C4-2B (cell line): ENCODE data around the gene C2CD2.

Experiments used
- H3K27ac ChIP-seq: fragments of 450-650 bp; 2 replicates; pipeline ENCODE4 v1.5.1; 2017
- ZFX ChIP-seq: fragments of 450-650 bp; IDR thresholded peaks from 2 replicates; pipeline ENCODE4 v1.6.1; 2017
- TF ChIP-seq, protein P1 (sequence below): fragments of 450-650 bp; conservative IDR thresholded peaks from 2 replicates; pipeline ENCODE4 v1.5.1; 2017; ENCODE audit warnings: mild to moderate bottlenecking

C2CD2 gene

GRCh38 chr21:41928621-41929220 is 25.1 kb downstream of the C2CD2 start:
- TF ChIP-seq, protein P1, sequence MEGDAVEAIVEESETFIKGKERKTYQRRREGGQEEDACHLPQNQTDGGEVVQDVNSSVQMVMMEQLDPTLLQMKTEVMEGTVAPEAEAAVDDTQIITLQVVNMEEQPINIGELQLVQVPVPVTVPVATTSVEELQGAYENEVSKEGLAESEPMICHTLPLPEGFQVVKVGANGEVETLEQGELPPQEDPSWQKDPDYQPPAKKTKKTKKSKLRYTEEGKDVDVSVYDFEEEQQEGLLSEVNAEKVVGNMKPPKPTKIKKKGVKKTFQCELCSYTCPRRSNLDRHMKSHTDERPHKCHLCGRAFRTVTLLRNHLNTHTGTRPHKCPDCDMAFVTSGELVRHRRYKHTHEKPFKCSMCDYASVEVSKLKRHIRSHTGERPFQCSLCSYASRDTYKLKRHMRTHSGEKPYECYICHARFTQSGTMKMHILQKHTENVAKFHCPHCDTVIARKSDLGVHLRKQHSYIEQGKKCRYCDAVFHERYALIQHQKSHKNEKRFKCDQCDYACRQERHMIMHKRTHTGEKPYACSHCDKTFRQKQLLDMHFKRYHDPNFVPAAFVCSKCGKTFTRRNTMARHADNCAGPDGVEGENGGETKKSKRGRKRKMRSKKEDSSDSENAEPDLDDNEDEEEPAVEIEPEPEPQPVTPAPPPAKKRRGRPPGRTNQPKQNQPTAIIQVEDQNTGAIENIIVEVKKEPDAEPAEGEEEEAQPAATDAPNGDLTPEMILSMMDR: no peak
- TF ChIP-seq ZFX: no peak
- no peak overlapping the region for H3K27ac ChIP-seq

DNA sequence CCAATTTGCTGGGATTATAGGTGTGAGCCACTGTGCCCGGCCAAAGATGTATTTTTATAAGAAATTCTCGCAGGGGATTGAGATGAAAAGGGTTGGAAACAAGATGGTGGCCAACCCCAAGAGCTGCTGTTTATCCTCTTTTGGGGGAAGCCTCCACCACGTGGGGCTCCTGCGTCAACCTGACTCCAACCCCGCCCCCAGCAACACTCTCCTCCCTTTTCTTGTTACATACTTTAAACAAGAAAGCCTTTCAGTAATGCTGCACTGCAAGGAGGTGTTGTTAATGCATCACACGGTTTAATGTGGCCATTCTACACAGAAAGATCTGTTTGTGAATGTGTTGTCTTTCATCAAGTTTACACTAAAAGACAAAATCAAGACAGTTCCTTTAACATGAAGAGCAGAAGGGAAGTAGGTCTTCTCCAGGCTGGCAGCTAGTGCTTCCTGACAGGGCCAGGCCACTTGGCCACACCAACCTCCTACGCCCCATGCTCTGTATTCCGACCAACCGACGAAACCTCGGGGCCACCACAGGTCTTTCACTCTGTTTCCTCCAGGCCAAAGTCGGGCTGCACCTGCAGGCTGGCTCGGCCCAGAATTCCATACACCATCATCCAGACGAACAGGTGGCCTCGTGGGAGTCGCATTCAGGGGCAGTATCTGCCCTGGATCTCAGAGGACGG is 25.9 kb downstream of the C2CD2 start:
- TF ChIP-seq, protein P1: no peak
- no peak overlapping the region for H3K27ac ChIP-seq

DNA sequence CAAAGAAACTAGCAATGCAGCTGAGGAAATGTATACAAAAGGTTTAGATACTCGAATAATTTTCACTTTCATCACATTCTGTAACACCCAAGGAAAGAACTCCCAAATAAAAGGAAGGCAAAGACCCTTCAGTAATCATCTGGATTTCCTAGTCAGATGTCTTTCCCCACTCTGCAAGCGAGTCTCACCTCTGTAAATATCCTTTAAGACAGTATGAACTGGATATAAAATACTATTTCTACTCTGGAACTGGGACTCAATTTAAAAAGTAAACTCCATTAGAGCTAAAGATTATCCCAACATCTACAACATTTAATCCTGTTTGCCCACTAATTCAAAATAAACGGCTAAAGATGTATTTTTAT is 27.0 kb downstream of the C2CD2 start:
- no peak for TF ChIP-seq ZFX
- TF ChIP-seq, protein P1: no peak
- no peak overlapping the region for H3K27ac ChIP-seq

GRCh38 chr21:41926117-41926806 is 27.6 kb downstream of the C2CD2 start:
- H3K27ac ChIP-seq: peak overlapping the region; percentile 53
- TF ChIP-seq, protein P1: no peak
- no peak for TF ChIP-seq ZFX

- TF ChIP-seq, protein P1: no peak
- TF ChIP-seq ZFX: no peak
These were observed 28.1 kb downstream of the C2CD2 start for GRCh38 chr21:41925767-41926116.

DNA sequence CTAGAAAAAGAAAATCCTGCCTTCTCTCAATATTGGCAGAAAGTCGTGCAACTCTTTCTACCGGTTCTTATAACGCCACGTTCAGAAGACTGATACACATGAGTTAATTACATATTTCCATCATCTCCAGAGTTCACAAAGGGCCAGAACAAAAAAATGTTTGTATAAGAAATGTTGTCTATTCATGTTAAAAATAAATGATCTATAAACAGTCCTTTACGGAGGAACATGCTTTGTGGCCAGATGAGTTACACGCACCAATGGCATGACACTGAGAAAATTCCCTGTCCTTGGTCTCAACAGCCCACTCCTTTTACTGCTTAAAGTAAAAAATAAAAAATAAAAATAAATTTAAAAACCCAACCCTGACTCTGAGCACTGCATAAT is 29.5 kb downstream of the C2CD2 start:
- H3K27ac ChIP-seq: no peak overlapping the region
- no peak for TF ChIP-seq ZFX
- TF ChIP-seq, protein P1: no peak

More at GRCh38 chr21:41925767-41926116, 28.1 kb downstream of the C2CD2 start:
- peak overlapping the region; percentile 53 for H3K27ac ChIP-seq

DNA sequence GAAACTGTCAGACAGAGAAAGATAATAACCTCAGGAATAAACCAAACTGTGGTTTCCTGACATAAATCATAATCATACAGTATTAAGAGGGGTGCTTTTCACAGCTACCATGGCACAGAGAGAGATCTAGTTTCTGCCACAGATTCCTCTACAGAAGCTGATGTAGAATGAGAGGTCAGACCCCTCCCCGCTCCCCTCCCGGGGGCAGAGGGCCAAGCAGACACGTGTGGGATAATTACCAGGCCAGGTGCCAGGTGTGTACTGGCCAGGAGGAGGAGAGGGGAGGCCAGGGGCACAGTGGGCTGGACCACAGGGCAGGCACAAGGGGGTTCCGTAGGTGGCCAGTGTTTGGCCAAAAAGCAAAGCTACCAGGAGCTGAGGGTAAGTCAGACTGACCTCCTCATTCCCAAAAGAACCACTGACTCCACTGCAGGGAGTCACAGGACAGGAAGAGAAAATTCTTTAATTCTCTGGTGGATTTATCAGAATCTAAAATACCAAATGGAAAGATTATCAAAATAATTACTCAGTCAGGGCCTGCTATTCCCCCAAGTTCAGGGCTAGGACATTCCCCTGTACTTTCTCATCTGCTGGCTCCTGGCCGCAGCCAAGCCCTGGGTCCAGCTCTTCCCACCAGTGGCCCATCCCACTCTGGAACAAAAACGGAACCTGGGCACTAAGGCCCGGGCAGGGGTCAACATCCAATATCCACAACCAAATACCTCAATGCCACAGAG is 30.0 kb downstream of the C2CD2 start:
- H3K27ac ChIP-seq: no peak overlapping the region
- TF ChIP-seq ZFX: no peak
- TF ChIP-seq, protein P1: no peak
